Rectal smooth muscle tissue (tissue), 1 donor: ENCODE measurements around the gene ELN.
"Not testable (repeated sequence)": the region's sequence is repeated elsewhere in the genome, so short reads cannot be mapped to it uniquely, and the experiment has no call there.

Experiments used
- H3K27ac ChIP-seq: one replicate; pipeline ENCODE4 v1.7.0; 2013; ENCODE audit warnings: low read depth, low read length, inconsistent platforms
- H3K27me3 ChIP-seq: one replicate; pipeline ENCODE4 v1.7.0; 2013; ENCODE audit warnings: low read length; ENCODE audit not compliant: control insufficient read depth, insufficient read depth
- H3K36me3 ChIP-seq: one replicate; pipeline ENCODE4 v1.7.0; 2013; ENCODE audit warnings: low read length; ENCODE audit not compliant: control insufficient read depth, insufficient read depth
- H3K4me1 ChIP-seq: one replicate; pipeline ENCODE4 v1.7.0; 2013; ENCODE audit warnings: low read length; ENCODE audit not compliant: control insufficient read depth, insufficient read depth
- H3K4me3 ChIP-seq: one replicate; pipeline ENCODE4 v1.7.0; 2013; ENCODE audit warnings: low read length
- H3K9ac ChIP-seq: one replicate; pipeline ENCODE4 v1.7.0; 2013; ENCODE audit warnings: low read length

Gene ELN

DNA sequence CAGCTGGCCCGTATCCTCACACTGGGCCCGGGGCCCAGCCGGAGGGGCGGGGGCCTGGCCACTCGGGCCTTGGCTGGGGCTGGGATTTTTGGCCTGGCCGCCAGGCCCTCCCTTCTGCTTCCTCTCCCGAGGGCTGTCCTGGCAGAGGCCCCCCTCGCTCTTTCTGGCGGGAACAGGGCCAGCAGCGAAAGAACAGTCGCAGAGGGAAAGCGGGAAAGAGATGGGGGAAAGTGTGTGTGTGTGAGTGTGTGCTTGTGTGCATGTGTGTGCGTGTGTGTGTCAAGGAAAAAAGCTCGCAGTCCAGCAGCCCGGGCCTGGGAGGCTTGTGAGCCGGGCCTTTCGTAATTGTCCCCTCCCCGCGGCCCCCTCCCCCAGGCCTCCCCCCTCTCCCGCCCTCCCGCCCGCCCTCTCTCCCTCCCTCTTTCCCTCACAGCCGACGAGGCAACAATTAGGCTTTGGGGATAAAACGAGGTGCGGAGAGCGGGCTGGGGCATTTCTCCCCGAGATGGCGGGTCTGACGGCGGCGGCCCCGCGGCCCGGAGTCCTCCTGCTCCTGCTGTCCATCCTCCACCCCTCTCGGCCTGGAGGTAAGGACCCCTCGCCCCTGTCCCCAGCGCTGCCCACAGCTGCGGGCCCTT is at the start of gene ELN:
ELN (plus strand) TSS at position 491 of the 638 bp plus-strand sequence; CDS start at position 506, 15 bp downstream.
- Histone ChIP-seq H3K27ac (peak within 1 kb of the TSS; percentile 87), H3K4me1 (peaks cover 26% of the 10 kb centered on the region), H3K9ac (peak within 1 kb of the TSS; percentile 21), H3K4me3 (peak within 1 kb of the TSS; percentile 73), H3K36me3 (no peaks in the 10 kb centered on the region), H3K27me3 (no peaks in the 10 kb centered on the region)

DNA sequence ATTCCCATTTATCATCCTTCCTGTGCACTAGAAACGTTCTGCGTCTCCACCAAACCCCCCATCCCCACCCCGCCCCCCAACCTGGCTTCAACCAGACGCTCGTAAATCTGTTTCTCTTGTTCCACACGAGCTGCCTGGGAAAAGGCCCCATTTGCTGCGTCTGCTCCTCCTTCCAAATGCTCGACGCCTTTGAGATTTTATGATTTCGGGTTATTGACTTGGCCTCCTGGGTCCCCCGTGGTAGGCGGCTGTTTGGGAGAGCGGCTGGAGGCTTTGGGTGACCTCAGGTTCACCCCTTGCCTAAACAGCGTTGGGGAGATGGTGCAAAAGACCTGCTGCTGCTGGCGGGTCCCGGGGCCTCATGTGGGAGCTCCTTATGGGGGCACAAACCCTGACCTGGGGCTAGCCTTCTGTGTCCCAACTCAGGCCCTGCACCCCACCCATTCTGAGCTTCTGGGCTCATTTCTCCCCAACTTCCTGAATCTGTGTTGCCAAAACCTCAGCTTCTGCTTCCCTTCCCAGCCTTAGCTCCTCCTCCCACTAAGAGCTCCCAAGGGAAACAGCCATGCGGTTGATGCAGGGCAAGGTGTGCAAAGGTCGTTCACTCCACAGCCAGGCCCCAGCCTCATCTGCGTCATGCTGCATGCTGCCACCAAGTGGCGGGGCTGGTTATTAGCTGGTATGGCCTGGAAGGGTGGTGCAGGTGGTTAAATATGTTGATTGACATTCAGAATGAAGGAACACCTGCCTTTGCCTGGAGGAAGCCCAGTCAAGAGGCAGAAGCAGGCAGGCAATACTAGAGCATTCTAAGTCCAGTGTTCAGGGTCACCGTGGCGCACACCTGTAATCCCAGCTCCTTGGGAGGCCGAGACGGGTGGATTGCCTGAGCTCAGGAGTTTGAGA is 49.1 kb upstream of the ELN start:
- Histone ChIP-seq H3K27ac (no peak overlapping the region), H3K9ac (no peak overlapping the region), H3K27me3 (no peaks in the 10 kb centered on the region), H3K4me3 (peak overlapping the region; percentile 23), H3K36me3 (no peaks in the 10 kb centered on the region), H3K4me1 (peaks cover 15% of the 10 kb centered on the region)

DNA sequence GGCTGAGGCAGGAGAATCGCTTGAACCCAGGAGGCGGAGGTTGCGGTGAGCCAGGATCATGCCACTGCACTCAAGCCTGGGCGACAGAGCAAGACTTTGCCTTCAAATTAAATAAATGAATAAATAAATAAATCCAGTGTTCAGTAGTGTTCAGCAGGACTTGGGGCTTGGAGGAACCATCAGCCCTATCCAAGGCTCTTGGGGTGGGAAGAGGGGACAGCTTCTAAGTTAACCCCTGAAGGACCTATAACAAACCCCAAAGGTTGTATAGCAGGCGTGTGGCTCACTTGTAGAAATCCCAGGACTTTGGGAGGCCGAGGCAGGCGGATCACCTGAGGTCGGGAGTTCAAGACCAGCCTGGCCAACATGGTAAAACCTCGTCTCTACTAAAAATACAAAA is 48.3 kb upstream of the ELN start:
- H3K27ac ChIP-seq, H3K4me3 ChIP-seq, H3K9ac ChIP-seq, H3K36me3 ChIP-seq, H3K27me3 ChIP-seq: not testable (repeated sequence)
- peaks cover 16% of the 10 kb centered on the region for H3K4me1 ChIP-seq

DNA sequence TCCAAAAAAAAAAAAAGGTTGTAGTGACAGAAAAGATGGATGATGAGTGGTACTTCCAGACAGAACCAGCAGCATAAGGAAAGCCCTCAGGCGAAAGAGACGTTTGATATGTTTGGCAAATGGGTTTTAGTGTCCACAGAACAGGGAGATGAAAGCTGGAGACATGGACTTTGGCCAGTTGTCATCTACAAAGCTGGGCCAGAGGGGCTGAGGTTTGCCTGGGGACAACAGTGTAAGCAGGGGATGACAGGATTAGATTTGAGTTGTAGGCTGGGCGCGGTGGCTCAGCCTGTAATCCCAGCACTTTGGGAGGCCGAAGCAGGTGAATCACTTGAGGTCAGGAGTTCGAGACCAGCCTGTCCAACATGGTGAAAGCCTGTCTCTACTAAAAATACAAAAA is 47.8 kb upstream of the ELN start:
- Histone ChIP-seq H3K36me3 (no peaks in the 10 kb centered on the region), H3K4me1 (peaks cover 16% of the 10 kb centered on the region), H3K4me3 (no peak overlapping the region), H3K9ac (no peak overlapping the region), H3K27ac (no peak overlapping the region), H3K27me3 (no peaks in the 10 kb centered on the region)

- H3K27ac ChIP-seq: no peak overlapping the region
- no peak overlapping the region for H3K9ac ChIP-seq
- no peaks in the 10 kb centered on the region for H3K36me3 ChIP-seq
- no peak overlapping the region for H3K4me3 ChIP-seq
- no peaks in the 10 kb centered on the region for H3K27me3 ChIP-seq
- peaks cover 17% of the 10 kb centered on the region for H3K4me1 ChIP-seq
Observed at GRCh38 chr7:73981933-73982332, 46.0 kb upstream of the ELN start.

DNA sequence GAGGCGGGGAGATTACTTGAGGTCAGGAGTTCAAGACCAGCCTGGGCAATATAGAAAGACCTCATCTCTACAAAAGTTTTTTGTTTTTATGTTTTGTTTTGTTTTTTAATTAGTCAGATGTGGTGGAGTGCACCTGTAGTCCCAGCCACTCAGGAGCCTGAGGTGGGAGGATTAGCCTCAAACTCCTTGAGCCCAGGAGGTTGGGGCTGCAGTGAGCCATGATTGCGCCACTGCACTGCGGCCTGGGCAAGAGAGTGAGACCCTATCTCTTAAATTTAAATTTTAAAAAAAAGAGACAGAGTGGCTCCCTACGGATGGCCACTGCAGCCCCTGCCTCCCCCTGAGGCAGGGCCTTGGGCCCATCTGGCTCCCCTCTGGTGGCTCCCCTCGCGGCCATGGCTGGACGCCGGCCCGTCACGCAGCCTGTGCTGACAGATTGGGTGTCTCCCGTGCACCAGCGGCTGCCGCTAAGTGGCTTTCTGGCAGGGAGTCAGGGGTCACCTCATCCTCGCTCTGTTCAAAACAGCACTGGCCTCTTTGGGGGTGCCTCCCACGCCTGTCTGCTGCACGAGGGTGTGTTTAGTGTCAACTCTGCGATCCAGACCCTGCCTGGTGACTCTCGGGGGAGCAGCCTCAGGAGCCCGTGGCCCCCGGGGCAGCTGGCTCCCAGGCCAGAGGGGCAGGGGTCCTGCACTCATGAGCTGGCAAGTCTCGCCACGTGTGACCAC is 44.4 kb upstream of the ELN start:
- no peak overlapping the region for H3K9ac ChIP-seq
- no peak overlapping the region for H3K27ac ChIP-seq
- peaks cover 8% of the 10 kb centered on the region for H3K4me1 ChIP-seq
- H3K36me3 ChIP-seq: no peaks in the 10 kb centered on the region
- no peaks in the 10 kb centered on the region for H3K27me3 ChIP-seq
- no peak overlapping the region for H3K4me3 ChIP-seq

DNA sequence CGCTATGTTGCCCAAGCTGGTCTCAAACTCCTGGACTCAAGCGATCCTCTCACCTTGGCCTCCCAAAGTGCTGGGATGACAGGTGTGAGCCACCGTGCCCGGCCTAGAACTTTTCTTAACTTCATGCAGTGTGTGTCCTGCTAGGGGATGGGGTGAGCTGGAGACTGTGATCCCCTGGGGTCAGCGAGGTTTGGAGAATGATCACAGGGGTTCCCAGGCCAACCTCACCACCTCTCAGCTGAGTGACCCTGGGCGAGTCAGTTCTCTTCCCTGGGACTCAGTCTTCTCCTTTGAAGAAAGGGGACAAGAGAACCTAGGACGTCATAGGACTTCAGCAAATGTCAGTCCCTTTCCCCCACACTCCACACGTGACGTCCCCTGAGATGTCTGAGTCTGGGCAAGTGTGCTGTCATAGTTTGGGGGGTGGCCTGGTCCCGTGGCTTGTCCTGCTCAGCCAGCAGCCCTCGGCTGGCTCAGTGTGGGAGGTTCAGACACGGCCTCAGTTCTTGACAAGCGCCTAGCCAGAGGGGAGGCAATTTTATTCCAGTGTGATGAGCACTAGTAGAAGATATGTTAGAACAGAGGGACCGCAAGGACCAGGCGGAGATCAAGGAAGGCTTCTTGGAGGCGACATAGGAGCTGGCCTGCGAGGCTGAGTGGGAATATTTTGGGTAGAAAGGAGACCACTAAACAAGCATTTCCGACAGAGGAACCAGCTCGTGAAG is 43.3 kb upstream of the ELN start:
- no peak overlapping the region for H3K9ac ChIP-seq
- no peaks in the 10 kb centered on the region for H3K27me3 ChIP-seq
- peaks cover 5% of the 10 kb centered on the region for H3K4me1 ChIP-seq
- no peak overlapping the region for H3K27ac ChIP-seq
- no peak overlapping the region for H3K4me3 ChIP-seq
- H3K36me3 ChIP-seq: no peaks in the 10 kb centered on the region

DNA sequence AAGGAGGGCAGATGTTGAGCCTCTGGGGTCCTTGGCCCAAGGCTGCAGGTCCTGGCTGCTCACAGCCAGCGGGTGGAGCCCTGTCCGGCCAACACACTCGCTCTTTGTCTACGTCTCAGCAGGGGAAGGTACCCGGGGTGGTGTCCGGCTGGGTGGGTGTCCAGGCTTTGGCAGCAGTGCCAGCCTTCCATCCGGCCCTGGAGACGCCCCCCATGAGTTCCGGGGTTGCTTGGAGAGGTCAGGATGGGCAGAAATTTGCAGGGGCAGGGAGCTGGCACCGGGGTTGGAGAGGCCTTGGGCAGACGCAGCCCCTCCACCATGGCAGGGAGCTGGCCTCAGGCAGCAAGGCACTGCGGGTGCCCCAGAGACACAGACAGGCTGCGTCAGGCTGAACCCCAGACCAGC is 42.2 kb upstream of the ELN start:
- no peaks in the 10 kb centered on the region for H3K27me3 ChIP-seq
- no peaks in the 10 kb centered on the region for H3K36me3 ChIP-seq
- peak overlapping the region; percentile 55 for H3K27ac ChIP-seq
- peaks cover 5% of the 10 kb centered on the region for H3K4me1 ChIP-seq
- no peak overlapping the region for H3K9ac ChIP-seq
- no peak overlapping the region for H3K4me3 ChIP-seq

DNA sequence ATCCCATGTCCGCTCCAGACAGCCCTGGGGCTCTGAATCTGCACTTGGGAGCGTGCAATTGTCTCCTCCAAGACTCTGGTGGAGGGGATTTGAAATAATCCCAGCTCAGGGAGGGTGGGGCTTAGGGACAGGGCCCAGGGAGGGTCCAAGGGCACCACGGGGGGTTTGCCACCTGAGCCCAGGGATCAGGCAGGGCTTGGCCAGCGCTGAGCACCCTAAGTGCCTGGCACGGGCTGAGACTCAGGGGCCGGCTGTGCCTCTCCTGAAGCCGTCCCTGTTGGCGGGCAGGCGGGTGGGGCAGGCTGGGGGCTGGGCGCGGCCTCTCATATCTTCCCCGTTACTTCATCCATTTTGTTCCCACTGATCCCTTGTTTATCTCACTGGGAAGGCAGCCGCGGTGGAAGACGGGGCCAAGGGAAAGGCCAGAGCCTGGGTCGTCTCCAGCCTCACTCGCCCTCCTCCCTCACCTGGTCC is 41.8 kb upstream of the ELN start:
- Histone ChIP-seq H3K9ac (no peak overlapping the region), H3K4me3 (no peak overlapping the region), H3K27ac (peak overlapping the region; percentile 55), H3K4me1 (peaks cover 5% of the 10 kb centered on the region), H3K36me3 (no peaks in the 10 kb centered on the region), H3K27me3 (no peaks in the 10 kb centered on the region)

- Histone ChIP-seq H3K4me3 (no peak overlapping the region), H3K36me3 (no peaks in the 10 kb centered on the region), H3K9ac (no peak overlapping the region), H3K4me1 (peaks cover 5% of the 10 kb centered on the region), H3K27ac (no peak overlapping the region), H3K27me3 (no peaks in the 10 kb centered on the region)
Observed at GRCh38 chr7:73987298-73987697, 40.7 kb upstream of the ELN start.

DNA sequence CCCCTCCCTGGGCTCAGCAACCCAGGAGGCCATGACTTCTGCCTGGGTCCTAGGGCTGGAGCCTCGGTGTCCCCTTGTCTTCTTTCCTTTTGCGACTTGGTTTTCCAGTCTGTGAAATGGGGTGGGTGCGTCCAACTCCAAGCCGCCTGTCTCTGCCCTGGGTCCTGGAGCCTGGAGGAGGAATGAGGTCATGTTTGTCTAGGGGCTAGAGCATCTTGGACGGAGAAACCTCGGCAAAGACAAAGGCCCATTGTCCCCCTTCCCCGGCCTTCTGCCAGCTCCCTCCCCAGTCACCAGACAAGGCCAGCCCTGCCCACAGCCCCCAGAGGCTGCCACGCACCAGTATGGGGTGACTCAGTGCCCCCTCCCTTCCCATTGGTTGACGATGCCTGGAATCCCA is 39.8 kb upstream of the ELN start:
- Histone ChIP-seq H3K4me1 (peaks cover 5% of the 10 kb centered on the region), H3K27me3 (no peaks in the 10 kb centered on the region)

More for the DNA sequence above, 39.8 kb upstream of the ELN start:
- H3K4me3 ChIP-seq: no peak overlapping the region
- H3K27ac ChIP-seq: no peak overlapping the region
- H3K9ac ChIP-seq: no peak overlapping the region
- no peaks in the 10 kb centered on the region for H3K36me3 ChIP-seq
